Suprapubic skin (tissue), 3 donors: ENCODE results near the gene HPSE2.

ENCODE experiments used
- CTCF ChIP-seq, 2 donors: fragments of 200-600 bp in 1 of 2; fragments of 450-650 bp in 1 of 2; sonication (generic) in 1 of 2; IDR thresholded peaks; one replicate each; pipeline ENCODE4 v1.5.1; 2016 to 2019; ENCODE audit warnings: antibody characterized with exemption in 2 of 2, mild to moderate bottlenecking in 1 of 2, moderate library complexity in 1 of 2
- EP300 ChIP-seq: sonication (generic); formaldehyde crosslinking; IDR thresholded peaks from one replicate; pipeline ENCODE4 v1.6.1; 2017; ENCODE audit warnings: antibody characterized with exemption
- POLR2A ChIP-seq, 2 donors: fragments of 450-650 bp; IDR thresholded peaks; one replicate each; pipeline ENCODE4 v1.6.1; 2017; ENCODE audit warnings: antibody characterized with exemption in 2 of 2, mild to moderate bottlenecking in 2 of 2, moderate library complexity in 2 of 2

- no peak for TF ChIP-seq EP300
- no peak for TF ChIP-seq CTCF (IDR thresholded peaks at IDR 0.05)
- TF ChIP-seq POLR2A (IDR thresholded peaks at IDR 0.05): no peak
Measured at GRCh38 chr10:98517672-98518071, 718.0 kb downstream of the HPSE2 start.
